Measurements from ENCODE around the gene POLE4.

DNA sequence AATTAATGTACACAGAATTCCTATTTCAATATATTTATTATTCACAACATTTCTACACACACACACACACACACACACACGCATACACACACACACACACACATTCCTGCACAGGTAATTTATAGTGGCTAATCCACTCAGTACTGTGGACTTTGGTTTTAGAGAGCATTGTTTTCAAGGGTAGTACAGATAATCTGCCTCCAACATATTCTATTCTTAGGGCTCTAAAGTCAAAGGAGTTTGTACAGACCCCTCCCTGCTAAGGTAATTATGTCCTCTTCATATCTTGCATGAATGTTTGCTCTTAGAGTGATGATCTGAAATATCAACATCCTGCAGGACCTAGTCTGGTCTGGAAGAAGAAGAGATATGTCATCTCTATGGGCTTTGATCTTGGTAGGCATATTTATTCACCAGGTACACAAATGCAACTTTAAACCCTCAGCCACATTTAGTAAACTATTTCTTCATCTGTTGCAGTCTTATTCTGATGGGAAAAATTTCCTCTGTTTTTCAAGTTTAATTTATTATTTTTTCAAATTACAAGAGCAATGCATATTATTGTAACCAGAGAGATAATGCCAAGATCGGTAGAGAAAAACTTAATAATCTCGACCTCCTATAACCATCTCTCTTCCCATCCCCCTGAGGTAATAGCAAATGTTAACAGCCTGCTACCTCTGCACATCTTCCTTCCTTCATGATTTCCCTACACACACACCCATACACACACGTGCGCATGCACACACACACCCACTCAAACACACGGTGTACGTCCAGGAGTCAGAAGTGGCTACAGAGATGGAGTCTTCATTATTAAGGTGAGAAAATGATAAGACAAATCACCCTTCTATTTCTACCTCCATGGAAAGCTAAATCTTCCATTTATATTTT lies 18.3 kb upstream of the POLE4 start:
- TF ChIP-seq EZH2 (IDR thresholded peaks at IDR 0.05; ENCODE audit: borderline replicate concordance, low read length) = no peak
- TF ChIP-seq, protein P1, sequence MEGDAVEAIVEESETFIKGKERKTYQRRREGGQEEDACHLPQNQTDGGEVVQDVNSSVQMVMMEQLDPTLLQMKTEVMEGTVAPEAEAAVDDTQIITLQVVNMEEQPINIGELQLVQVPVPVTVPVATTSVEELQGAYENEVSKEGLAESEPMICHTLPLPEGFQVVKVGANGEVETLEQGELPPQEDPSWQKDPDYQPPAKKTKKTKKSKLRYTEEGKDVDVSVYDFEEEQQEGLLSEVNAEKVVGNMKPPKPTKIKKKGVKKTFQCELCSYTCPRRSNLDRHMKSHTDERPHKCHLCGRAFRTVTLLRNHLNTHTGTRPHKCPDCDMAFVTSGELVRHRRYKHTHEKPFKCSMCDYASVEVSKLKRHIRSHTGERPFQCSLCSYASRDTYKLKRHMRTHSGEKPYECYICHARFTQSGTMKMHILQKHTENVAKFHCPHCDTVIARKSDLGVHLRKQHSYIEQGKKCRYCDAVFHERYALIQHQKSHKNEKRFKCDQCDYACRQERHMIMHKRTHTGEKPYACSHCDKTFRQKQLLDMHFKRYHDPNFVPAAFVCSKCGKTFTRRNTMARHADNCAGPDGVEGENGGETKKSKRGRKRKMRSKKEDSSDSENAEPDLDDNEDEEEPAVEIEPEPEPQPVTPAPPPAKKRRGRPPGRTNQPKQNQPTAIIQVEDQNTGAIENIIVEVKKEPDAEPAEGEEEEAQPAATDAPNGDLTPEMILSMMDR (conservative IDR thresholded peaks at IDR 0.05 in 1 of 2, IDR thresholded peaks at IDR 0.05 in 1 of 2; ENCODE audit: extremely low read depth in 1 of 2, insufficient read depth in 1 of 2, low read depth in 1 of 2, low read length in 2 of 2) = no peak

Measured in mammary epithelial cell (primary cell).